IMR-90 (cell line): ENCODE results near the gene FXYD1. TPM values are rescaled to one million over a fixed set of nuclear protein-coding genes. Genes with fewer than 3 reads are reported as not detected.

Experiments used
- ATAC-seq: fragments of 200-7000 bp; cut with Tn5 transposase; 2 replicates; pipeline ENCODE4 v1.9.1; 2020; ENCODE audit warnings: low read depth, mild to moderate bottlenecking, moderate library complexity
- BruUV-seq: library from RNA; stranded (reverse); fragments of 400-500 nt; replicated peaks from 2 replicates; lab custom pipeline; 2021; lab: Mats Ljungman, UMichigan
- CTCF ChIA-PET: fragments of 300-600 bp; formaldehyde crosslinking; extraction: SDS; loops from one replicate; lab custom pipeline; 2021; ENCODE audit warnings: antibody characterized with exemption; lab: Yijun Ruan, JAX
- POLR2A ChIA-PET: fragments of 300-600 bp; sonication (Branson Sonifier 250); formaldehyde crosslinking; loops from one replicate; lab custom pipeline; 2022; ENCODE audit warnings: antibody characterized with exemption; ENCODE audit not compliant: unreplicated experiment; lab: Charles Lee
- DNase-seq: peaks from one replicate; pipeline ENCODE4 v3.0.0; 2013
- H2AFZ ChIP-seq: replicated peaks from 2 replicates; pipeline ENCODE3; 2013; ENCODE audit warnings: low read length, mild to moderate bottlenecking; ENCODE audit not compliant: poor library complexity
- H2AK5ac ChIP-seq: 2 replicates; pipeline ENCODE4 v1.6.1; 2013; ENCODE audit warnings: low read depth, low read length, inconsistent platforms
- H2AK9ac ChIP-seq: replicated peaks from 2 replicates; pipeline ENCODE3; 2013; ENCODE audit warnings: mild to moderate bottlenecking, low read depth, low read length, moderate library complexity; ENCODE audit not compliant: poor library complexity
- H2BK120ac ChIP-seq: 2 replicates; pipeline ENCODE4 v1.6.1; 2013; ENCODE audit warnings: low read depth, low read length, inconsistent platforms
- H2BK15ac ChIP-seq: 3 replicates; pipeline ENCODE4 v1.6.1; 2013; ENCODE audit warnings: low read depth, low read length, inconsistent platforms
- H2BK20ac ChIP-seq: 2 replicates; pipeline ENCODE4 v1.6.1; 2013; ENCODE audit warnings: low read depth, mild to moderate bottlenecking, inconsistent platforms, low read length, moderate library complexity
- H2BK5ac ChIP-seq: 2 replicates; pipeline ENCODE4 v1.6.1; 2013; ENCODE audit warnings: mild to moderate bottlenecking, low read depth, low read length, inconsistent platforms; ENCODE audit not compliant: poor library complexity, severe bottlenecking
- H3K14ac ChIP-seq: replicated peaks from 2 replicates; pipeline ENCODE4 v1.6.1; 2013; ENCODE audit warnings: low read depth, low read length, inconsistent platforms
- H3K18ac ChIP-seq: 2 replicates; pipeline ENCODE4 v1.6.1; 2013; ENCODE audit warnings: low read depth, low read length, control low read depth
- H3K23ac ChIP-seq: 2 replicates; pipeline ENCODE4 v1.6.1; 2013; ENCODE audit warnings: low read depth, low read length, inconsistent platforms
- H3K27ac ChIP-seq: 2 replicates; pipeline ENCODE4 v1.5.1; 2013; ENCODE audit warnings: mild to moderate bottlenecking, control low read depth, low read length; ENCODE audit not compliant: insufficient read depth
- H3K27me3 ChIP-seq: 2 replicates; pipeline ENCODE4 v1.6.1; 2013; ENCODE audit warnings: low read length; ENCODE audit not compliant: control insufficient read depth, insufficient read depth
- H3K36me3 ChIP-seq: 2 replicates; pipeline ENCODE4 v1.6.1; 2013; ENCODE audit warnings: low read length, mixed read lengths; ENCODE audit not compliant: control insufficient read depth, insufficient read depth
- H3K4ac ChIP-seq: 2 replicates; pipeline ENCODE4 v1.6.1; 2013; ENCODE audit warnings: low read depth, low read length, inconsistent platforms
- H3K4me1 ChIP-seq: 2 replicates; pipeline ENCODE4 v1.6.1; 2013; ENCODE audit warnings: low read length, mixed read lengths; ENCODE audit not compliant: control insufficient read depth, insufficient read depth
- H3K4me2 ChIP-seq: 2 replicates; pipeline ENCODE4 v1.6.1; 2013; ENCODE audit warnings: low read depth, mild to moderate bottlenecking, control low read depth, low read length, moderate library complexity
- H3K4me3 ChIP-seq: 2 replicates; pipeline ENCODE4 v1.5.1; 2013; ENCODE audit warnings: low read depth, mild to moderate bottlenecking, control low read depth, low read length, moderate library complexity; ENCODE audit not compliant: insufficient read depth
- H3K56ac ChIP-seq: 2 replicates; pipeline ENCODE4 v1.6.1; 2013; ENCODE audit warnings: low read length, inconsistent platforms; ENCODE audit not compliant: insufficient read depth; ENCODE audit errors: extremely low read depth
- H3K79me1 ChIP-seq, 2 experiments: 2 replicates each; pipeline ENCODE4 v1.6.1; 2013; ENCODE audit warnings: low read length in 2 of 2, inconsistent platforms in 1 of 2, low read depth in 1 of 2
- H3K9ac ChIP-seq: 2 replicates; pipeline ENCODE4 v1.6.1; 2013; ENCODE audit warnings: low read depth, low read length, control low read depth
- H3K9me1 ChIP-seq: 2 replicates; pipeline ENCODE4 v1.6.1; 2013; ENCODE audit warnings: low read length, inconsistent platforms; ENCODE audit not compliant: insufficient read depth
- H3K9me3 ChIP-seq: 2 replicates; pipeline ENCODE4 v1.6.1; 2013; ENCODE audit warnings: low read length; ENCODE audit not compliant: control insufficient read depth, insufficient read depth
- H4K20me1 ChIP-seq: 2 replicates; pipeline ENCODE4 v1.6.1; 2013; ENCODE audit warnings: low read length, inconsistent platforms; ENCODE audit not compliant: insufficient read depth
- H4K5ac ChIP-seq: 2 replicates; pipeline ENCODE4 v1.6.1; 2013; ENCODE audit warnings: mild to moderate bottlenecking, low read depth, low read length, control low read depth
- H4K8ac ChIP-seq, 2 experiments: 2 replicates each; pipeline ENCODE4 v1.6.1; 2013; ENCODE audit warnings: low read depth in 2 of 2, low read length in 2 of 2, control low read depth in 1 of 2, inconsistent platforms in 1 of 2
- H4K91ac ChIP-seq: 2 replicates; pipeline ENCODE4 v1.6.1; 2013; ENCODE audit warnings: low read depth, low read length, inconsistent platforms; ENCODE audit not compliant: insufficient read depth
- BHLHE40 ChIP-seq: fragments of 150-350 bp; IDR thresholded peaks from 2 replicates; pipeline ENCODE4 v1.6.1; 2016; ENCODE audit warnings: mild to moderate bottlenecking, low read depth, low read length
- CEBPB ChIP-seq: IDR thresholded peaks from 2 replicates; pipeline ENCODE4 v1.6.1; 2012; ENCODE audit warnings: low read depth, low read length, improper control_type of control experiment
- CHD1 ChIP-seq: IDR thresholded peaks from 2 replicates; pipeline ENCODE4 v1.6.1; 2012; ENCODE audit warnings: low read depth, low read length, improper control_type of control experiment
- CTCF ChIP-seq: conservative IDR thresholded peaks from 2 replicates; pipeline ENCODE4 v1.5.1; 2012; ENCODE audit warnings: mild to moderate bottlenecking, low read depth, low read length, improper control_type of control experiment
- ELK1 ChIP-seq: fragments of 150-350 bp; IDR thresholded peaks from 2 replicates; pipeline ENCODE4 v1.6.1; 2016; ENCODE audit warnings: low read depth, mild to moderate bottlenecking, low read length, moderate library complexity, borderline replicate concordance
- FOS ChIP-seq: fragments of 150-350 bp; IDR thresholded peaks from 2 replicates; pipeline ENCODE4 v1.6.1; 2016; ENCODE audit warnings: low read depth, low read length
- MAFK ChIP-seq: IDR thresholded peaks from 2 replicates; pipeline ENCODE4 v1.6.1; 2012; ENCODE audit warnings: low read depth, low read length, improper control_type of control experiment
- MAZ ChIP-seq: IDR thresholded peaks from 2 replicates; pipeline ENCODE4 v1.6.1; 2012; ENCODE audit warnings: low read depth, mild to moderate bottlenecking, low read length, improper control_type of control experiment, moderate library complexity, borderline replicate concordance
- MXI1 ChIP-seq: IDR thresholded peaks from 2 replicates; pipeline ENCODE4 v1.6.1; 2012; ENCODE audit warnings: low read depth, mild to moderate bottlenecking, low read length, moderate library complexity, borderline replicate concordance
- NFE2L2 ChIP-seq: fragments of 150-350 bp; IDR thresholded peaks from 2 replicates; pipeline ENCODE4 v1.6.1; 2016; ENCODE audit warnings: low read depth, mild to moderate bottlenecking, low read length
- POLR2A ChIP-seq: IDR thresholded peaks from 2 replicates; pipeline ENCODE4 v1.6.1; 2012; ENCODE audit warnings: mild to moderate bottlenecking, low read depth, low read length
- RAD21 ChIP-seq: IDR thresholded peaks from 2 replicates; pipeline ENCODE4 v1.6.1; 2012; ENCODE audit warnings: low read length, improper control_type of control experiment
- RCOR1 ChIP-seq: IDR thresholded peaks from 2 replicates; pipeline ENCODE4 v1.6.1; 2012; ENCODE audit warnings: mild to moderate bottlenecking, low read length, improper control_type of control experiment; ENCODE audit not compliant: insufficient replicate concordance
- RFX5 ChIP-seq: IDR thresholded peaks from 2 replicates; pipeline ENCODE4 v1.8.0; 2012; ENCODE audit warnings: low read depth, mild to moderate bottlenecking, low read length, moderate library complexity
- SMC3 ChIP-seq: fragments of 150-350 bp; IDR thresholded peaks from 2 replicates; pipeline ENCODE4 v1.6.1; 2016; ENCODE audit warnings: low read depth, mild to moderate bottlenecking, antibody characterized with exemption, low read length, moderate library complexity
- WGBS, 2 experiments: methylation state at CpG; one replicate each; pipeline versions ENCODE4 v1.1.5 to v1.1.7; 2013; ENCODE audit warnings: missing lambda C conversion rate in 2 of 2; ENCODE audit not compliant: insufficient read length in 1 of 2; ENCODE audit errors: extremely low coverage in 2 of 2; 5-methylcytosine and 5-hydroxymethylcytosine counted together
- dilution Hi-C: fragments of 300-500 bp; cut with HindIII; formaldehyde crosslinking; loops from one replicate; pipeline ENCODE4 v1.14.3; 2018; ENCODE audit warnings: low sequenced_read_pairs; ENCODE audit not compliant: unreplicated experiment
- in situ Hi-C: fragments of 300-500 bp; cut with MboI; formaldehyde crosslinking; loops from 3 replicates; pipeline ENCODE4 v1.14.3; 2019; ENCODE audit warnings: low sequenced_read_pairs, inconsistent platforms, mixed read lengths
- intact Hi-C: fragments of 100-400 bp; cut with micrococcal nuclease; formaldehyde crosslinking; loops from 2 replicates; pipeline ENCODE4 v1.10.0; 2022
- polyA plus RNA-seq, 3 experiments: library from polyadenylated mRNA; depleted of rRNA; stranded (reverse); fragments of >200 nt; gene quantifications; 2 replicates each; pipeline ENCODE4 v1.2.3, GENCODE V29; 2012; ENCODE audit warnings: low replicate concordance in 1 of 3
- total RNA-seq: library from RNA; depleted of rRNA; stranded (reverse); fragments of >200 nt; gene quantifications from 2 replicates; pipeline ENCODE4 v1.2.3, GENCODE V29; 2012
- TF ChIP-seq, protein P1 (sequence below): fragments of 150-350 bp; IDR thresholded peaks from 2 replicates; pipeline ENCODE4 v1.6.1; 2017; ENCODE audit warnings: mild to moderate bottlenecking, antibody characterized with exemption, low read length, low read depth

FXYD1 gene
- total and polyA plus RNA-seq, 2 of the 4 experiments (the other 2 are of a cell fraction), result 0.18 to 3.9 TPM

DNA sequence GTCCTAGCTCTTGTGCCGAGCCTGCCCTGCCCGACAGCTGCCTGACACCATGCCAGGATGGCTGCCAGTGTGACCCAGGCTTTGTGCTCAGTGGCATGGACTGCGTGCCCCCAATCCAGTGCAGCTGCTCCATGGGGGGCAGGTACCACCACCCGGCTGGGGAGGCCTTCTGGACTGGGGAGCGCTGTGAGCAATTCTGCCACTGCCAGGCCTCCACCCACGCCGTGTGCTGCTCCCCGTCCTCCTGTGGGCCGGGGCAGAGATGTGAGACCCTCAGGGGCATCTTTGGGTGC, 32.4 kb upstream of the FXYD1 start:
- Histone ChIP-seq H4K91ac (no peak overlapping the region), H4K20me1 (no peaks in the 10 kb centered on the region), H2AK5ac (no peak overlapping the region), H3K18ac (no peak overlapping the region), H2BK120ac (no peak overlapping the region), H3K27me3 (no peaks in the 10 kb centered on the region; the same call in 1 of the 2 replicates), H3K4me1 (no peaks in the 10 kb centered on the region), H3K9ac (no peak overlapping the region), H3K4me2 (no peak overlapping the region), H3K56ac (no peak overlapping the region), H3K4ac (no peak overlapping the region), H3K9me1 (no peaks in the 10 kb centered on the region), H3K36me3 (no peaks in the 10 kb centered on the region), H2BK5ac (no peak overlapping the region), H3K14ac (no peak overlapping the region), H3K4me3 (no peak overlapping the region), H2BK15ac (no peak overlapping the region), H3K23ac (no peak overlapping the region), H2BK20ac (no peak overlapping the region), H3K27ac (no peak overlapping the region), H3K9me3 (peaks cover 5% of the 10 kb centered on the region; the same call in 1 of the 2 replicates), H4K5ac (no peak overlapping the region), H3K79me1 (no peaks in the 10 kb centered on the region), H2AFZ (no peak overlapping the region), H4K8ac (no peak overlapping the region), H2AK9ac (no peak overlapping the region)
- ChIA-PET CTCF (no interaction called here), POLR2A (no interaction called here)
- BruUV-seq, result no TSS peak
- in situ Hi-C loops, result no loop called here
- intact Hi-C loops, result no loop called here
- no peak for TF ChIP-seq RFX5
- TF ChIP-seq MAZ, result no peak
- TF ChIP-seq ELK1, result no peak
- no peak for TF ChIP-seq FOS
- no peak for TF ChIP-seq POLR2A
- TF ChIP-seq MXI1, result no peak
- no peak for TF ChIP-seq SMC3
- TF ChIP-seq CHD1, result no peak
- TF ChIP-seq, protein P1, sequence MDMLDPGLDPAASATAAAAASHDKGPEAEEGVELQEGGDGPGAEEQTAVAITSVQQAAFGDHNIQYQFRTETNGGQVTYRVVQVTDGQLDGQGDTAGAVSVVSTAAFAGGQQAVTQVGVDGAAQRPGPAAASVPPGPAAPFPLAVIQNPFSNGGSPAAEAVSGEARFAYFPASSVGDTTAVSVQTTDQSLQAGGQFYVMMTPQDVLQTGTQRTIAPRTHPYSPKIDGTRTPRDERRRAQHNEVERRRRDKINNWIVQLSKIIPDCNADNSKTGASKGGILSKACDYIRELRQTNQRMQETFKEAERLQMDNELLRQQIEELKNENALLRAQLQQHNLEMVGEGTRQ, result no peak
- no peak for TF ChIP-seq MAFK
- TF ChIP-seq NFE2L2, result no peak
- no peak for TF ChIP-seq RCOR1
- no peak for TF ChIP-seq BHLHE40
- TF ChIP-seq RAD21, result no peak
- no peak for TF ChIP-seq CTCF
- no peak for TF ChIP-seq CEBPB
- dilution Hi-C loops, result no loop called here
- ATAC-seq (no peak), DNase-seq (no peak)
- 100% methylated on average over 2 of the region's 9 CpGs; no CpG with 5 or more reads in 1 of the 2 experiments for WGBS, 2 experiments
